ENCODE data around the gene AMIGO3.

Gene AMIGO3

GRCh38 chr3:49721896-49722781 is 2.7 kb upstream of the AMIGO3 start:
- no peak for TF ChIP-seq CTCF (IDR thresholded peaks at IDR 0.05; ENCODE audit: borderline replicate concordance, control extremely low read depth, extremely low read depth, insufficient read depth, missing control alignments)
- in situ Hi-C loops (cut with MboI; ENCODE audit: low sequenced_read_pairs, unreplicated experiment) = no loop called here
- DNase-seq (ENCODE audit: low spot score) = no peak

GRCh38 chr3:49721596-49721895 is 2.1 kb upstream of the AMIGO3 start:
- in situ Hi-C loops (cut with MboI; ENCODE audit: low sequenced_read_pairs, unreplicated experiment) = no loop called here
- TF ChIP-seq CTCF (IDR thresholded peaks at IDR 0.05; ENCODE audit: borderline replicate concordance, control extremely low read depth, extremely low read depth, insufficient read depth, missing control alignments) = no peak

GRCh38 chr3:49720855-49721595 is 1.5 kb upstream of the AMIGO3 start:
- TF ChIP-seq CTCF (IDR thresholded peaks at IDR 0.05; ENCODE audit: borderline replicate concordance, control extremely low read depth, extremely low read depth, insufficient read depth, missing control alignments) = no peak
- no peak for DNase-seq (ENCODE audit: low spot score)
- in situ Hi-C loops (cut with MboI; ENCODE audit: low sequenced_read_pairs, unreplicated experiment) = no loop called here

More at GRCh38 chr3:49721596-49721895, 2.1 kb upstream of the AMIGO3 start:
- DNase-seq (ENCODE audit: low spot score) = no peak

- no peak for TF ChIP-seq CTCF (IDR thresholded peaks at IDR 0.05; ENCODE audit: borderline replicate concordance, control extremely low read depth, extremely low read depth, insufficient read depth, missing control alignments)
- in situ Hi-C loops (cut with MboI; ENCODE audit: low sequenced_read_pairs, unreplicated experiment) = no loop called here
- DNase-seq (ENCODE audit: low spot score) = no peak
Observed at GRCh38 chr3:49718858-49719213, 648 bp downstream of the AMIGO3 start.

- in situ Hi-C loops (cut with MboI; ENCODE audit: low sequenced_read_pairs, unreplicated experiment) = no loop called here
- no peak for TF ChIP-seq CTCF (IDR thresholded peaks at IDR 0.05; ENCODE audit: borderline replicate concordance, control extremely low read depth, extremely low read depth, insufficient read depth, missing control alignments)
- no peak for DNase-seq (ENCODE audit: low spot score)
Observed at GRCh38 chr3:49717959-49718857, 1.3 kb downstream of the AMIGO3 start.
